ENCODE results near the gene ATP1A1.
A peak's percentile ranks its signal among the peaks of the same experiment; 100 is the strongest.

ATP1A1 gene

DNA sequence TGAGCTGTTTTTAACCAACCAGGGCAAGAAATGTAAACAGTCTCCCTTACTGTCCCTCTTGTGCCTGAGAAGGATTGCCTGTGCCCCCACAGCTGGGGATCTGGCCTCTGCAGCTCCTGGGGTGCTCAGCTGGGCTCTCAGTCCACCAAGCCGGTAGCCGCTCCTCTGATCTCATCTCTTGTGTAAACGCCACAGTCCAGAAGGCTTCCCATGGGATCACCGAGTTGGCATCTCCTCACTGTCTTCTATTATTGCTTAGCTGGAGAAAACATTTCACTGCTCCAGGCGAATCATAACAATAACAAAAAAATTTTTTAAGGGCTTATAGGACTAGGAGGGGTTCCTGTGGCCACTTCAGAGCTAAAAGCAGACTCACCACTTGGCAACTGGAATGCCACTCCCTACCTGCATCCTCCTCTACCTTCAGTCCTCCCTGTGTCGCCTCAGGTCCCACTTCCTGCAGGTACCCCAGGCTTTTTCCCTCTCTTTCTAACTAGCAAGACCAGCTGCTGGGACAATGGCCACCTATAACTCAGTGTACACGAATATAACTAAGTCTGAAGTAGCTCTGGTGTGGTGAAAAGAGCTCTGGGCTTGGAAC is 75.8 kb downstream of the ATP1A1 start:
- TF ChIP-seq, protein P1, sequence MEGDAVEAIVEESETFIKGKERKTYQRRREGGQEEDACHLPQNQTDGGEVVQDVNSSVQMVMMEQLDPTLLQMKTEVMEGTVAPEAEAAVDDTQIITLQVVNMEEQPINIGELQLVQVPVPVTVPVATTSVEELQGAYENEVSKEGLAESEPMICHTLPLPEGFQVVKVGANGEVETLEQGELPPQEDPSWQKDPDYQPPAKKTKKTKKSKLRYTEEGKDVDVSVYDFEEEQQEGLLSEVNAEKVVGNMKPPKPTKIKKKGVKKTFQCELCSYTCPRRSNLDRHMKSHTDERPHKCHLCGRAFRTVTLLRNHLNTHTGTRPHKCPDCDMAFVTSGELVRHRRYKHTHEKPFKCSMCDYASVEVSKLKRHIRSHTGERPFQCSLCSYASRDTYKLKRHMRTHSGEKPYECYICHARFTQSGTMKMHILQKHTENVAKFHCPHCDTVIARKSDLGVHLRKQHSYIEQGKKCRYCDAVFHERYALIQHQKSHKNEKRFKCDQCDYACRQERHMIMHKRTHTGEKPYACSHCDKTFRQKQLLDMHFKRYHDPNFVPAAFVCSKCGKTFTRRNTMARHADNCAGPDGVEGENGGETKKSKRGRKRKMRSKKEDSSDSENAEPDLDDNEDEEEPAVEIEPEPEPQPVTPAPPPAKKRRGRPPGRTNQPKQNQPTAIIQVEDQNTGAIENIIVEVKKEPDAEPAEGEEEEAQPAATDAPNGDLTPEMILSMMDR (IDR thresholded peaks at IDR 0.05; ENCODE audit: low read depth, low read length): no peak
- peak; percentile 51 to 63 for DNase-seq (ENCODE audit: low read depth in 2 of 2)
- H3K4me3 ChIP-seq (replicated peaks in 1 of 2; ENCODE audit: low read depth in 2 of 2, low read length in 2 of 2): no peak overlapping the region

- TF ChIP-seq, protein P1 (IDR thresholded peaks at IDR 0.05; ENCODE audit: low read depth, low read length): no peak
- no peak overlapping the region for H3K4me3 ChIP-seq (replicated peaks in 1 of 2; ENCODE audit: low read depth in 2 of 2, low read length in 2 of 2)
- no peak for DNase-seq (ENCODE audit: low read depth in 2 of 2)
Observed at GRCh38 chr1:116449578-116449977, 76.5 kb downstream of the ATP1A1 start.

DNA sequence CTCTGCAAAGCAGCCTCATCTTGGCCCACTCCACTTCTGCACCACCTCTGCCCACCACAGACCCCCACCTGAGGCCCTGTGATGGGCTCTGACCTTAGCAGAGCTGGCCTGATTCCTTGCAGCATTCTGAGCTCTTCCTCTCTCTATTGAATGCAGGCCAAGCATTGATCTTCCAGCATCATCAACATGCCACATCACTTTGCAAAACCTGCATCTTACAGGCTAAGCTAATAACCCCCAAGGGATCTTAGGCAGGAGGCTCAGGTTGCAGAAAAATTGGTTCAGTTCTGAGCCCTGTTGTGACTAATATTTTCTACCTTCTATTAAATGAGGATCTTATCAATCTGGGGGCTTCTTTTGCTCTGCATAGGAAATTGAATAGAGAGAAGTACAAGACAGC is 78.7 kb downstream of the ATP1A1 start:
- no peak overlapping the region for H3K4me3 ChIP-seq (replicated peaks in 1 of 2; ENCODE audit: low read depth in 2 of 2, low read length in 2 of 2)
- no peak for DNase-seq (ENCODE audit: low read depth in 2 of 2)
- TF ChIP-seq, protein P1 (IDR thresholded peaks at IDR 0.05; ENCODE audit: low read depth, low read length): no peak

DNA sequence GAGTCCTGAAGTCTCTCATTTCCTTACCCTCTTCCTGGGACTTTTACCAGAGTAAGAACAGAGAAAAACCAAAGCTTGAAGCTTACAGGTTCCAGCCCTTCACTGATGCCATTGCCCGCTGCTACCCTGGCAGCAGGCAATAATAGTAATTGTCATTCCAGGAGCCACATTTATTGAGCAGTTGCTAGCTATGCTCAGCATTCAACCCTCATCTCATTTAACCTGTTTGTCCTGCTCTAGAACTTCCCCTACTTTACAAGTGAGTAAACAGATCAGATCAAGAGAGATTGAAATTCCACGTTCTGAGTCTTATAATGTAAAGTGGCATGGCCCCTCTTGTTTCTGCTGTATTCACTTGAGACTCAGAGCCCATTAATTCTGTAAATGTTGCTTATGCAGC is 80.4 kb downstream of the ATP1A1 start:
- TF ChIP-seq, protein P1 (IDR thresholded peaks at IDR 0.05; ENCODE audit: low read depth, low read length): no peak
- no peak overlapping the region for H3K4me3 ChIP-seq (replicated peaks in 1 of 2; ENCODE audit: low read depth in 2 of 2, low read length in 2 of 2)

DNA sequence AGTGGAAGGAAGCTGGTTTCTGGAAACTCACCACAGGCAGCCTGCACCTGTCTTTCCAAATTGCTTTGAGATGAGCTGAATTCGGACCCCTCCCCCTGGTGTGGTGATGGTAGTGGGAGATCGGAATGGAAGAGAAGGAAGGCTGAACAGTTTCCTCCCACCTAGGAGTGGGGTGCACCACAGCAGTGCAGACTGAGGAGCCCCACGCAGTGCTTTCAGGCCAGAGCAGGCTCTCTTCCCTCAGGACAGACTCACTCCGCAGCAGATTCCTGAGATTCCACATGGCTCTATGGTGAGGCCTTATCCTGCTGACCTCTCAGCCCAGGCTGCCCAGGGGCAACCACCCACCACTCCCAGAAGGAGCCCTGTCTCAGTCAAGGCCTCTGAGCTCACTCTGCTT is 80.9 kb downstream of the ATP1A1 start:
- no peak for DNase-seq (ENCODE audit: low read depth in 2 of 2)
- no peak overlapping the region for H3K4me3 ChIP-seq (replicated peaks in 1 of 2; ENCODE audit: low read depth in 2 of 2, low read length in 2 of 2)
- TF ChIP-seq, protein P1 (IDR thresholded peaks at IDR 0.05; ENCODE audit: low read depth, low read length): no peak

More for the DNA sequence above, 80.4 kb downstream of the ATP1A1 start:
- no peak for DNase-seq (ENCODE audit: low read depth in 2 of 2)

Data from cardiac fibroblast (primary cell).